H9 (cell line): ENCODE data around the gene FOSL2. TPM values are rescaled to one million over a fixed set of nuclear protein-coding genes. Genes with fewer than 3 reads are reported as not detected.

ENCODE experiments used
- DNase-seq: peaks from one replicate; pipeline ENCODE4 v3.0.0-alpha.2; 2017
- H2AFZ ChIP-seq: one replicate; pipeline ENCODE4 v1.6.1; 2013; ENCODE audit warnings: mild to moderate bottlenecking, low read length, control low read depth, moderate library complexity
- H2AK5ac ChIP-seq: 2 replicates; pipeline ENCODE4 v1.6.1; 2013; ENCODE audit warnings: low read length, control low read depth, mixed read lengths; ENCODE audit not compliant: insufficient read length
- H2BK120ac ChIP-seq: one replicate; pipeline ENCODE4 v1.6.1; 2013; ENCODE audit warnings: low read depth, mild to moderate bottlenecking, low read length, control low read depth, inconsistent platforms; ENCODE audit not compliant: poor library complexity, severe bottlenecking
- H2BK12ac ChIP-seq: 2 replicates; pipeline ENCODE4 v1.6.1; 2013; ENCODE audit warnings: low read length, control low read depth, mixed read lengths, low read depth; ENCODE audit not compliant: insufficient read length
- H2BK15ac ChIP-seq: 2 replicates; pipeline ENCODE4 v1.6.1; 2013; ENCODE audit warnings: low read depth, low read length, control low read depth
- H2BK20ac ChIP-seq: one replicate; pipeline ENCODE4 v1.6.1; 2013; ENCODE audit warnings: low read depth, mild to moderate bottlenecking, low read length, control low read depth, inconsistent platforms; ENCODE audit not compliant: poor library complexity, severe bottlenecking
- H2BK5ac ChIP-seq: 2 replicates; pipeline ENCODE4 v1.6.1; 2013; ENCODE audit warnings: low read length, control low read depth, mixed read lengths; ENCODE audit not compliant: insufficient read length
- H3K14ac ChIP-seq: 2 replicates; pipeline ENCODE4 v1.6.1; 2013; ENCODE audit warnings: low read length, control low read depth; ENCODE audit not compliant: insufficient read depth
- H3K18ac ChIP-seq: 2 replicates; pipeline ENCODE4 v1.6.1; 2013; ENCODE audit warnings: low read depth, mild to moderate bottlenecking, mixed read lengths, low read length, control low read depth; ENCODE audit not compliant: insufficient read length
- H3K23ac ChIP-seq: 2 replicates; pipeline ENCODE4 v1.6.1; 2013; ENCODE audit warnings: low read length, control low read depth, mixed read lengths, low read depth; ENCODE audit not compliant: insufficient read length
- H3K23me2 ChIP-seq: 2 replicates; pipeline ENCODE4 v1.6.1; 2013; ENCODE audit warnings: low read depth, mild to moderate bottlenecking, mixed read lengths, low read length, control low read depth; ENCODE audit not compliant: insufficient read length, poor library complexity, severe bottlenecking
- H3K27ac ChIP-seq: 2 replicates; pipeline ENCODE4 v1.5.1; 2013; ENCODE audit warnings: low read length, control low read depth, mixed read lengths, low read depth; ENCODE audit not compliant: insufficient read length
- H3K27me3 ChIP-seq: 2 replicates; pipeline ENCODE4 v1.6.1; 2013; ENCODE audit warnings: low read length, control low read depth, inconsistent platforms; ENCODE audit not compliant: insufficient read depth
- H3K4ac ChIP-seq: 2 replicates; pipeline ENCODE4 v1.6.1; 2013; ENCODE audit warnings: low read depth, mild to moderate bottlenecking, control low read depth, inconsistent platforms, low read length, moderate library complexity
- H3K4me1 ChIP-seq: 2 replicates; pipeline ENCODE4 v1.6.1; 2013; ENCODE audit warnings: low read length, control low read depth, inconsistent platforms; ENCODE audit not compliant: insufficient read depth
- H3K4me2 ChIP-seq: 2 replicates; pipeline ENCODE4 v1.6.1; 2013; ENCODE audit warnings: low read length, control low read depth, mixed read lengths; ENCODE audit not compliant: insufficient read length, insufficient read depth
- H3K56ac ChIP-seq: 2 replicates; pipeline ENCODE4 v1.6.1; 2013; ENCODE audit warnings: low read depth, mild to moderate bottlenecking, mixed read lengths, low read length, control low read depth; ENCODE audit not compliant: insufficient read length
- H3K79me1 ChIP-seq: 2 replicates; pipeline ENCODE4 v1.6.1; 2013; ENCODE audit warnings: low read depth, mild to moderate bottlenecking, moderate library complexity, low read length, control low read depth, inconsistent platforms; ENCODE audit not compliant: insufficient read depth, poor library complexity, severe bottlenecking
- H3K79me2 ChIP-seq: 2 replicates; pipeline ENCODE4 v1.6.1; 2013; ENCODE audit warnings: low read length, control low read depth, inconsistent platforms; ENCODE audit not compliant: insufficient read depth
- H3K9ac ChIP-seq: 2 replicates; pipeline ENCODE4 v1.6.1; 2013; ENCODE audit warnings: low read length, control low read depth, mixed read lengths; ENCODE audit not compliant: insufficient read length; ENCODE audit errors: extremely low read depth
- H3K9me3 ChIP-seq: one replicate; pipeline ENCODE4 v1.6.1; 2013; ENCODE audit warnings: low read depth, low read length, inconsistent platforms; ENCODE audit not compliant: control insufficient read depth
- H3T11ph ChIP-seq: one replicate; pipeline ENCODE4 v1.6.1; 2013; ENCODE audit warnings: mild to moderate bottlenecking, low read length, control low read depth, inconsistent platforms
- H4K20me1 ChIP-seq: one replicate; pipeline ENCODE4 v1.6.1; 2013; ENCODE audit not compliant: control insufficient read depth, insufficient read length, insufficient read depth
- H4K5ac ChIP-seq: 2 replicates; pipeline ENCODE4 v1.6.1; 2013; ENCODE audit warnings: low read depth, mild to moderate bottlenecking, mixed read lengths, low read length, control low read depth; ENCODE audit not compliant: insufficient read length
- H4K8ac ChIP-seq: replicated peaks from 2 replicates; pipeline ENCODE4 v1.6.1; 2013; ENCODE audit warnings: low read length, control low read depth, mixed read lengths, low read depth; ENCODE audit not compliant: insufficient read length
- H4K91ac ChIP-seq: 2 replicates; pipeline ENCODE4 v1.6.1; 2013; ENCODE audit warnings: low read depth, mild to moderate bottlenecking, moderate library complexity, mixed read lengths, low read length, control low read depth; ENCODE audit not compliant: insufficient read length
- H3K27ac Mint-ChIP-seq, 3 experiments: 2 replicates in 2 of 3; 3 replicates in 1 of 3; pipeline ENCODE4 v1.8.0; 2020 to 2021; ENCODE audit warnings: mixed read lengths in 3 of 3, mild to moderate bottlenecking in 1 of 3, moderate library complexity in 1 of 3
- H3K27me3 Mint-ChIP-seq: 2 replicates; pipeline ENCODE4 v1.8.0; 2021; ENCODE audit warnings: low read depth, mild to moderate bottlenecking, moderate library complexity, mixed read lengths
- H3K36me3 Mint-ChIP-seq, 3 experiments: 2 replicates in 2 of 3; 3 replicates in 1 of 3; pipeline ENCODE4 v1.8.0; 2020 to 2021; ENCODE audit warnings: low read depth in 3 of 3, mixed read lengths in 3 of 3; ENCODE audit not compliant: insufficient read depth in 1 of 3
- H3K4me1 Mint-ChIP-seq, 2 experiments: 2 replicates each; pipeline ENCODE4 v1.8.0; 2020; ENCODE audit warnings: mixed read lengths in 2 of 2
- H3K4me3 Mint-ChIP-seq, 2 experiments: 2 replicates in 1 of 2; 3 replicates in 1 of 2; pipeline ENCODE4 v1.8.0; 2020 to 2021; ENCODE audit warnings: mild to moderate bottlenecking in 2 of 2, mixed read lengths in 2 of 2, moderate library complexity in 1 of 2
- H3K9me3 Mint-ChIP-seq, 2 experiments: 2 replicates in 1 of 2; 3 replicates in 1 of 2; pipeline ENCODE4 v1.8.0; 2020; ENCODE audit warnings: mild to moderate bottlenecking in 2 of 2, mixed read lengths in 2 of 2, moderate library complexity in 1 of 2
- WGBS: extraction: QIAGEN DNeasy Blood & Tissue Kit; methylation state at CpG from one replicate; pipeline ENCODE4 v1.1.7; 2013; ENCODE audit warnings: missing lambda C conversion rate, low lambda C conversion rate, mixed read lengths; ENCODE audit not compliant: insufficient read length; ENCODE audit errors: extremely low coverage; 5-methylcytosine and 5-hydroxymethylcytosine counted together
- total RNA-seq: library from RNA; stranded (reverse); gene quantifications from 2 replicates; pipeline ENCODE4 v1.2.1, GENCODE V29; 2021
- TF ChIP-seq, protein P1 (sequence below): fragments of 200-600 bp; sonication (generic); conservative IDR thresholded peaks from 3 replicates; pipeline ENCODE4 v1.8.0; 2021; ENCODE audit warnings: antibody characterized with exemption, mild to moderate bottlenecking

FOSL2 gene
- total RNA-seq, 1 experiment from 2014 or later: 7.4 TPM

DNA sequence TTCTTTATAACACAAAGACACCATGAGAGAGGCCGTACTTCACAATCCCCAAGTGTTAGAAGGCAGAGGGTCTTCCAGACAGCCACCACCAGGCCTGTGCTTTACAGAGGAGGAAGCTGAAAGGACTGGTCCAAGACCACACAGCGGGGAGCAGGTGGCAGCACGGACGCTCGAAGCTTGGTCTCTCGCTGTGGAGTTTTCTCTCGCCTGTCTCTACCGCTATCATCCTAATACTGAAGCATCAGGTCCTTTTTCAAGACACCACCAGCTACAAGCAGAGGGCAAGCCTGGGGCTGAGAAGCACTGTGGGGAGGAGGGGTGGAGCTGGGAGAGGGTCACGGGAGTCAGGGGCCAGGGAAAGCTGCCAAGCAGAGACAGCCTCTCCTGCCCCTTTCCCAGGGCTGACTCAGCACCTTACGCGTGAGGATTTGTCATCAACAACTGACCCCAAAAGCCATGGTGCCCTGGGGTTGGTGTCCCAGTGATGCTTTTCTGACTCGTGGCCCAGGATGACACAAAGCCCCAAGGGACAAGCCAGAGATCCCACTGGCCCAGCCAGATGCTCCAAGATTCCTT, 31.9 kb upstream of the FOSL2 start:
- no peak overlapping the region for H3K4me2 ChIP-seq

More for the DNA sequence above, 31.9 kb upstream of the FOSL2 start:
- no peaks in the 10 kb centered on the region for H3K4me1 ChIP-seq
- H3K36me3 Mint-ChIP-seq: no peaks in the 10 kb centered on the region; a peak in 1 of 7 replicates
- TF ChIP-seq, protein P1, sequence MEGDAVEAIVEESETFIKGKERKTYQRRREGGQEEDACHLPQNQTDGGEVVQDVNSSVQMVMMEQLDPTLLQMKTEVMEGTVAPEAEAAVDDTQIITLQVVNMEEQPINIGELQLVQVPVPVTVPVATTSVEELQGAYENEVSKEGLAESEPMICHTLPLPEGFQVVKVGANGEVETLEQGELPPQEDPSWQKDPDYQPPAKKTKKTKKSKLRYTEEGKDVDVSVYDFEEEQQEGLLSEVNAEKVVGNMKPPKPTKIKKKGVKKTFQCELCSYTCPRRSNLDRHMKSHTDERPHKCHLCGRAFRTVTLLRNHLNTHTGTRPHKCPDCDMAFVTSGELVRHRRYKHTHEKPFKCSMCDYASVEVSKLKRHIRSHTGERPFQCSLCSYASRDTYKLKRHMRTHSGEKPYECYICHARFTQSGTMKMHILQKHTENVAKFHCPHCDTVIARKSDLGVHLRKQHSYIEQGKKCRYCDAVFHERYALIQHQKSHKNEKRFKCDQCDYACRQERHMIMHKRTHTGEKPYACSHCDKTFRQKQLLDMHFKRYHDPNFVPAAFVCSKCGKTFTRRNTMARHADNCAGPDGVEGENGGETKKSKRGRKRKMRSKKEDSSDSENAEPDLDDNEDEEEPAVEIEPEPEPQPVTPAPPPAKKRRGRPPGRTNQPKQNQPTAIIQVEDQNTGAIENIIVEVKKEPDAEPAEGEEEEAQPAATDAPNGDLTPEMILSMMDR: no peak
- H3K27me3 Mint-ChIP-seq: peaks cover 11% of the 10 kb centered on the region
- H3K4ac ChIP-seq: no peak overlapping the region
- H2BK120ac ChIP-seq: no peak overlapping the region
- no CpG with 5 or more reads among the region's 12 CpGs for WGBS
- H3K4me3 Mint-ChIP-seq: no peak overlapping the region
- H2AK5ac ChIP-seq: no peak overlapping the region
- H3K9me3 ChIP-seq: no peaks in the 10 kb centered on the region
- H2AFZ ChIP-seq: no peak overlapping the region
- H2BK15ac ChIP-seq: no peak overlapping the region
- no peak overlapping the region for H4K8ac ChIP-seq
- H3K79me1 ChIP-seq: no peaks in the 10 kb centered on the region
- H3K14ac ChIP-seq: no peak overlapping the region
- no peaks in the 10 kb centered on the region for H3K23me2 ChIP-seq
- H3T11ph ChIP-seq: no peak overlapping the region
- no peak overlapping the region for H2BK20ac ChIP-seq
- no peak overlapping the region for H3K9ac ChIP-seq
- H3K56ac ChIP-seq: no peak overlapping the region
- no peak overlapping the region for H3K23ac ChIP-seq
- H3K27ac Mint-ChIP-seq: peak overlapping the region in 1 of 3 experiments; percentile 31; a peak in 1 of 7 replicates
- H3K27ac ChIP-seq: no peak overlapping the region
- no peak overlapping the region for H4K91ac ChIP-seq
- no peaks in the 10 kb centered on the region for H3K79me2 ChIP-seq
- peaks cover 17 to 32% of the 10 kb centered on the region in 2 experiments for H3K4me1 Mint-ChIP-seq
- H3K9me3 Mint-ChIP-seq: no peaks in the 10 kb centered on the region
- H4K20me1 ChIP-seq: no peaks in the 10 kb centered on the region
- no peak for DNase-seq
- H4K5ac ChIP-seq: no peak overlapping the region
- H3K27me3 ChIP-seq: no peaks in the 10 kb centered on the region
- no peak overlapping the region for H3K18ac ChIP-seq
- no peak overlapping the region for H2BK12ac ChIP-seq
- H2BK5ac ChIP-seq: no peak overlapping the region
